Astrocyte (in vitro differentiated cells and primary cell): ENCODE measurements around the gene FAM149B1. TPM values are rescaled to one million over a fixed set of nuclear protein-coding genes. Genes with fewer than 3 reads are reported as not detected.

Source experiments
- DNase-seq: peaks from one replicate; pipeline ENCODE4 v3.0.0-alpha.2; 2010; ENCODE audit warnings: low read depth
- FAIRE-seq: peaks from 2 replicates; lab custom pipeline; 2011; peaks lifted over from hg19 to GRCh38; lab: Jason Lieb, UNC
- H2AFZ ChIP-seq: 2 replicates; pipeline ENCODE4 v1.6.0; 2012; ENCODE audit warnings: low read depth, low read length, inconsistent platforms
- H3K27ac ChIP-seq: 2 replicates; pipeline ENCODE4 v1.5.1; 2011; ENCODE audit warnings: low read depth, low read length, inconsistent platforms
- H3K27me3 ChIP-seq: 2 replicates; pipeline ENCODE4 v1.6.0; 2011; ENCODE audit warnings: low read length, inconsistent platforms; ENCODE audit not compliant: insufficient read depth
- H3K36me3 ChIP-seq: 2 replicates; pipeline ENCODE4 v1.5.1; 2011; ENCODE audit warnings: low read length, inconsistent platforms; ENCODE audit not compliant: insufficient read depth
- H3K4me1 ChIP-seq: 2 replicates; pipeline ENCODE4 v1.5.1; 2011; ENCODE audit warnings: low read length, inconsistent platforms; ENCODE audit not compliant: insufficient read depth
- H3K4me2 ChIP-seq: 2 replicates; pipeline ENCODE4 v1.6.0; 2012; ENCODE audit warnings: low read length, inconsistent platforms
- H3K4me3 ChIP-seq: 2 replicates; pipeline ENCODE4 v1.5.1; 2011; ENCODE audit warnings: low read depth, mild to moderate bottlenecking, low read length, inconsistent platforms; ENCODE audit not compliant: insufficient read depth
- H3K79me2 ChIP-seq: 2 replicates; pipeline ENCODE4 v1.6.0; 2012; ENCODE audit warnings: mild to moderate bottlenecking, low read length, inconsistent platforms; ENCODE audit not compliant: insufficient read depth
- H3K9ac ChIP-seq: 2 replicates; pipeline ENCODE4 v1.6.0; 2012; ENCODE audit warnings: mild to moderate bottlenecking, low read length, inconsistent platforms
- H3K9me3 ChIP-seq: 2 replicates; pipeline ENCODE4 v1.5.1; 2012; ENCODE audit warnings: low read depth, mild to moderate bottlenecking, low read length, inconsistent platforms; ENCODE audit not compliant: insufficient read depth
- H4K20me1 ChIP-seq: 2 replicates; pipeline ENCODE4 v1.6.0; 2012; ENCODE audit warnings: low read length, inconsistent platforms; ENCODE audit not compliant: insufficient read depth
- H3K27ac Mint-ChIP-seq: one replicate; pipeline ENCODE4 v1.8.0; 2021; ENCODE audit warnings: mild to moderate bottlenecking, mixed read lengths; ENCODE audit not compliant: unreplicated experiment
- H3K27me3 Mint-ChIP-seq: one replicate; pipeline ENCODE4 v1.8.0; 2021; ENCODE audit warnings: low read depth, mixed read lengths; ENCODE audit not compliant: unreplicated experiment
- H3K36me3 Mint-ChIP-seq: one replicate; pipeline ENCODE4 v1.8.0; 2021; ENCODE audit warnings: low read depth, mixed read lengths; ENCODE audit not compliant: unreplicated experiment
- H3K4me1 Mint-ChIP-seq: one replicate; pipeline ENCODE4 v1.8.0; 2021; ENCODE audit warnings: low read depth, mixed read lengths; ENCODE audit not compliant: unreplicated experiment
- H3K4me3 Mint-ChIP-seq: one replicate; pipeline ENCODE4 v1.8.0; 2021; ENCODE audit warnings: mild to moderate bottlenecking, moderate library complexity, mixed read lengths; ENCODE audit not compliant: unreplicated experiment
- H3K9me3 Mint-ChIP-seq: one replicate; pipeline ENCODE4 v1.8.0; 2021; ENCODE audit warnings: mild to moderate bottlenecking, mixed read lengths; ENCODE audit not compliant: unreplicated experiment
- EZH2 ChIP-seq: IDR thresholded peaks from 2 replicates; pipeline ENCODE4 v1.6.1; 2012; ENCODE audit warnings: mild to moderate bottlenecking, low read length, inconsistent platforms; ENCODE audit not compliant: insufficient read depth
- total RNA-seq: library from RNA; stranded (reverse); gene quantifications from 2 replicates; pipeline ENCODE4 v1.2.1, GENCODE V29; 2021
- TF ChIP-seq, protein P1 (sequence below): IDR thresholded peaks from 2 replicates; pipeline ENCODE4 v1.5.1; 2011; ENCODE audit warnings: low read depth, mild to moderate bottlenecking, inconsistent platforms, low read length, moderate library complexity; ENCODE audit not compliant: insufficient read depth

FAM149B1 gene
- total RNA-seq, 1 donor from 2014 or later: 14.0 TPM

DNA sequence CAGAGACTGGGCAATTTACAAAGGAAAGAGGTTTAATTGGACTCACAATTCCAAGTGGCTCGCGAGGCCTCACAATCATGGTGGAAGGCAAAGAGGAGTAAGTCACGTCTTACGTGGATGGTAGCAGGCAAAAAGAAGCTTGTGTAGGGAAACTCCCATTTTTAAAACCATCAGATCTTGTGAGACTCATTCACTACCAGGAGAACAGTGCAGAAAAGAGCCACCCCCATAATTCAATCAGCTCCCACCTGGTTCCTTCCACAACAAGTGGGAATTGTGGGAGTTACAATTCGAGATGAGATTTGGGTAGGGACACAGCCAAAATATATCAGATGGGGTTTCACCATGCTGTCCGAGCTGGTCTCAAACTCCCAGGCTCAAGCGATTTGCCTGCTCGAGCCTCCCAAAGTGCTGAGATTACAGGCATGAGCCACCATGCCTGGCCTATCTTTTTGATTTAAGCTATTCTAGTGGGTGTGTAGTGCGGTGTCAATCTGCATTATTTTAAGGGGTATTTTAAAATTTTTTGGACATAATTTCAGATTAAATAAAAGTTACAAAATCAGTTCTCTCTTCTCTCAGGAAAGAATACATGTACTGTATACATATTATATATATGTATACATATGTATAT is 93.6 kb downstream of the FAM149B1 start:
- Mint-ChIP-seq H3K4me3 (no peak overlapping the region), H3K36me3 (no peaks in the 10 kb centered on the region), H3K9me3 (peaks cover 8% of the 10 kb centered on the region), H3K4me1 (peaks cover 15% of the 10 kb centered on the region), H3K27me3 (no peaks in the 10 kb centered on the region), H3K27ac (peak overlapping the region; percentile 75)
- Histone ChIP-seq H3K27ac (no peak overlapping the region), H3K27me3 (no peaks in the 10 kb centered on the region), H3K4me2 (no peak overlapping the region), H3K4me3 (no peak overlapping the region), H3K79me2 (no peaks in the 10 kb centered on the region), H3K9me3 (no peaks in the 10 kb centered on the region), H2AFZ (no peak overlapping the region), H3K36me3 (no peaks in the 10 kb centered on the region), H3K4me1 (peaks cover 3% of the 10 kb centered on the region), H3K9ac (no peak overlapping the region), H4K20me1 (no peaks in the 10 kb centered on the region)
- FAIRE-seq (no peak), DNase-seq (no peak)
- TF ChIP-seq, protein P1, sequence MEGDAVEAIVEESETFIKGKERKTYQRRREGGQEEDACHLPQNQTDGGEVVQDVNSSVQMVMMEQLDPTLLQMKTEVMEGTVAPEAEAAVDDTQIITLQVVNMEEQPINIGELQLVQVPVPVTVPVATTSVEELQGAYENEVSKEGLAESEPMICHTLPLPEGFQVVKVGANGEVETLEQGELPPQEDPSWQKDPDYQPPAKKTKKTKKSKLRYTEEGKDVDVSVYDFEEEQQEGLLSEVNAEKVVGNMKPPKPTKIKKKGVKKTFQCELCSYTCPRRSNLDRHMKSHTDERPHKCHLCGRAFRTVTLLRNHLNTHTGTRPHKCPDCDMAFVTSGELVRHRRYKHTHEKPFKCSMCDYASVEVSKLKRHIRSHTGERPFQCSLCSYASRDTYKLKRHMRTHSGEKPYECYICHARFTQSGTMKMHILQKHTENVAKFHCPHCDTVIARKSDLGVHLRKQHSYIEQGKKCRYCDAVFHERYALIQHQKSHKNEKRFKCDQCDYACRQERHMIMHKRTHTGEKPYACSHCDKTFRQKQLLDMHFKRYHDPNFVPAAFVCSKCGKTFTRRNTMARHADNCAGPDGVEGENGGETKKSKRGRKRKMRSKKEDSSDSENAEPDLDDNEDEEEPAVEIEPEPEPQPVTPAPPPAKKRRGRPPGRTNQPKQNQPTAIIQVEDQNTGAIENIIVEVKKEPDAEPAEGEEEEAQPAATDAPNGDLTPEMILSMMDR: no peak
- TF ChIP-seq EZH2: no peak

DNA sequence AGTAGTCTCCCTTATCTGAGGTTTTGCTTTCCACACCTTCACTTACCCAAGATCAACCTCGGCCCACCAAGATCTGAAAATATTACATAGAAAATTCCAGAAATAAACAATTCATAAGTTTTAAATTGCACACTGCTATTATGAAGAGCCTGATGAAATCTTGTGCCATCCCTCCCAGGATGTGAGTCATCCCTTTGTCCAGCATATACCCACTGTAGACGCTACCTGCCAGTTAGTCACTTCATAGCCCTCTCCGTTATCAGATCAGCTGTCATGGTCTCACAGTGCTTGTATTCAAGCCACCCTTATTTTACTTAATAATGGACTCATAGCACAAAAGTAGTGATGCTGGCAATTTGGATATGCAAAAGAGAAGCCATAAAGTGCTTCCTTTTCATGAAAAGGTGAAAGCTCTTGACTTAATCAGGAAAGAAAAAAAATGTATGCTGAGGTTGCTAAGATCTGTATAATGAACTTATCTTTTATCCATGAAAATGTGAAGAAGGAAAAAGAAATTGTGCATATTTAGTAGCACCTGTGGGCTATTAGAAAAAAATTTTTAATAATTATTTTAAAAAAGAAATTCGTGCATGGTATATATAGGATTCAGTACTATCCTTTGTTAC is 94.3 kb downstream of the FAM149B1 start:
- H3K9me3 ChIP-seq: no peaks in the 10 kb centered on the region
- Mint-ChIP-seq H3K4me3 (peak overlapping the region; percentile 62), H3K27ac (peak overlapping the region; percentile 94), H3K27me3 (no peaks in the 10 kb centered on the region), H3K4me1 (peaks cover 14% of the 10 kb centered on the region), H3K9me3 (peaks cover 8% of the 10 kb centered on the region), H3K36me3 (no peaks in the 10 kb centered on the region)
- H3K79me2 ChIP-seq: no peaks in the 10 kb centered on the region
- H3K27ac ChIP-seq: no peak overlapping the region
- FAIRE-seq (peak; percentile 71), DNase-seq (peak; percentile 80)
- no peaks in the 10 kb centered on the region for H3K27me3 ChIP-seq
- H3K36me3 ChIP-seq: no peaks in the 10 kb centered on the region
- H3K4me3 ChIP-seq: no peak overlapping the region
- TF ChIP-seq, protein P1: no peak
- no peak for TF ChIP-seq EZH2
- peaks cover 3% of the 10 kb centered on the region for H3K4me1 ChIP-seq
- H2AFZ ChIP-seq: no peak overlapping the region
- H3K9ac ChIP-seq: no peak overlapping the region
- H3K4me2 ChIP-seq: peak overlapping the region; percentile 68
- no peaks in the 10 kb centered on the region for H4K20me1 ChIP-seq
